ENCODE measurements around the gene KCNN3. TPM values are rescaled to one million over a fixed set of nuclear protein-coding genes. Genes with fewer than 3 reads are reported as not detected.

Gene KCNN3
- polyA plus RNA-seq, 1 donor from 2014 or later: 2.2 TPM

DNA sequence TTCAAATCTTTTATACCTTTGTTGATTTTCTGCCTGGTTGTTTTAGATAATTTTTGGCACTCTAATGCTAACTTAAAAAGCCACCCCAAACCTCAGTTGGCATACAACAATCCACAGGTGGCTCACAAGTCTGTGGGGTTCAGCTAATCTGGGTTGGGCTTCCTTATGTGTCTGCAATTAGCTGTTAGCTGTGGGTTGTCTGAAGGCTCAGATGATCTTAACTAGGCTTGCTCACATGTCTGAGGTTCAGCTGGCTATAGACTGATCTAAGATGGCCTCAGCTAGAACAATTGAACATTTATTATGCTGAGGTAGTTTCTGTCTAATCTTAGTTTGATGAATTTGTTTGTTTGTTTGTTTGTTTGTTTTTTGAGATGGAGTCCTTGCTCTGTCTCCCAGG lies 217.2 kb downstream of the KCNN3 start:
- H2AFZ ChIP-seq (ENCODE audit: low read depth, low read length): no peak overlapping the region
- no peaks in the 10 kb centered on the region for H3K79me2 ChIP-seq (replicated peaks; ENCODE audit: insufficient read depth, low read length)
- H3K9ac ChIP-seq (ENCODE audit: low read length): no peak overlapping the region
- H3K9me2 ChIP-seq (ENCODE audit: insufficient read depth, low read length): no peaks in the 10 kb centered on the region
- H3K4me3 ChIP-seq (ENCODE audit: low read length): no peak overlapping the region
- no peaks in the 10 kb centered on the region for H3F3A ChIP-seq (ENCODE audit: insufficient read depth, low read length, poor library complexity, severe bottlenecking)
- H4K20me1 ChIP-seq (ENCODE audit: insufficient read depth): no peaks in the 10 kb centered on the region
- H3K27me3 ChIP-seq (ENCODE audit: insufficient read depth, low read depth, low read length): no peaks in the 10 kb centered on the region
- H3K4me2 ChIP-seq (ENCODE audit: low read length): no peak overlapping the region
- no peaks in the 10 kb centered on the region for H3K9me3 ChIP-seq (ENCODE audit: low read length)
- no peak for TF ChIP-seq SMC3 (conservative IDR thresholded peaks at IDR 0.05; ENCODE audit: poor library complexity)
- no peak for TF ChIP-seq EZH2 (IDR thresholded peaks at IDR 0.05; ENCODE audit: borderline replicate concordance, insufficient read depth, low read length, poor library complexity, severe bottlenecking)
- TF ChIP-seq TAF1 (IDR thresholded peaks at IDR 0.05; ENCODE audit: low read depth): no peak
- no peak for TF ChIP-seq MXI1 (conservative IDR thresholded peaks at IDR 0.05; ENCODE audit: poor library complexity, severe bottlenecking)
- TF ChIP-seq, protein P1, sequence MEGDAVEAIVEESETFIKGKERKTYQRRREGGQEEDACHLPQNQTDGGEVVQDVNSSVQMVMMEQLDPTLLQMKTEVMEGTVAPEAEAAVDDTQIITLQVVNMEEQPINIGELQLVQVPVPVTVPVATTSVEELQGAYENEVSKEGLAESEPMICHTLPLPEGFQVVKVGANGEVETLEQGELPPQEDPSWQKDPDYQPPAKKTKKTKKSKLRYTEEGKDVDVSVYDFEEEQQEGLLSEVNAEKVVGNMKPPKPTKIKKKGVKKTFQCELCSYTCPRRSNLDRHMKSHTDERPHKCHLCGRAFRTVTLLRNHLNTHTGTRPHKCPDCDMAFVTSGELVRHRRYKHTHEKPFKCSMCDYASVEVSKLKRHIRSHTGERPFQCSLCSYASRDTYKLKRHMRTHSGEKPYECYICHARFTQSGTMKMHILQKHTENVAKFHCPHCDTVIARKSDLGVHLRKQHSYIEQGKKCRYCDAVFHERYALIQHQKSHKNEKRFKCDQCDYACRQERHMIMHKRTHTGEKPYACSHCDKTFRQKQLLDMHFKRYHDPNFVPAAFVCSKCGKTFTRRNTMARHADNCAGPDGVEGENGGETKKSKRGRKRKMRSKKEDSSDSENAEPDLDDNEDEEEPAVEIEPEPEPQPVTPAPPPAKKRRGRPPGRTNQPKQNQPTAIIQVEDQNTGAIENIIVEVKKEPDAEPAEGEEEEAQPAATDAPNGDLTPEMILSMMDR (IDR thresholded peaks at IDR 0.05; ENCODE audit: poor library complexity, severe bottlenecking): no peak
- no peak for TF ChIP-seq RAD21 (conservative IDR thresholded peaks at IDR 0.05)
- TF ChIP-seq, protein P2, sequence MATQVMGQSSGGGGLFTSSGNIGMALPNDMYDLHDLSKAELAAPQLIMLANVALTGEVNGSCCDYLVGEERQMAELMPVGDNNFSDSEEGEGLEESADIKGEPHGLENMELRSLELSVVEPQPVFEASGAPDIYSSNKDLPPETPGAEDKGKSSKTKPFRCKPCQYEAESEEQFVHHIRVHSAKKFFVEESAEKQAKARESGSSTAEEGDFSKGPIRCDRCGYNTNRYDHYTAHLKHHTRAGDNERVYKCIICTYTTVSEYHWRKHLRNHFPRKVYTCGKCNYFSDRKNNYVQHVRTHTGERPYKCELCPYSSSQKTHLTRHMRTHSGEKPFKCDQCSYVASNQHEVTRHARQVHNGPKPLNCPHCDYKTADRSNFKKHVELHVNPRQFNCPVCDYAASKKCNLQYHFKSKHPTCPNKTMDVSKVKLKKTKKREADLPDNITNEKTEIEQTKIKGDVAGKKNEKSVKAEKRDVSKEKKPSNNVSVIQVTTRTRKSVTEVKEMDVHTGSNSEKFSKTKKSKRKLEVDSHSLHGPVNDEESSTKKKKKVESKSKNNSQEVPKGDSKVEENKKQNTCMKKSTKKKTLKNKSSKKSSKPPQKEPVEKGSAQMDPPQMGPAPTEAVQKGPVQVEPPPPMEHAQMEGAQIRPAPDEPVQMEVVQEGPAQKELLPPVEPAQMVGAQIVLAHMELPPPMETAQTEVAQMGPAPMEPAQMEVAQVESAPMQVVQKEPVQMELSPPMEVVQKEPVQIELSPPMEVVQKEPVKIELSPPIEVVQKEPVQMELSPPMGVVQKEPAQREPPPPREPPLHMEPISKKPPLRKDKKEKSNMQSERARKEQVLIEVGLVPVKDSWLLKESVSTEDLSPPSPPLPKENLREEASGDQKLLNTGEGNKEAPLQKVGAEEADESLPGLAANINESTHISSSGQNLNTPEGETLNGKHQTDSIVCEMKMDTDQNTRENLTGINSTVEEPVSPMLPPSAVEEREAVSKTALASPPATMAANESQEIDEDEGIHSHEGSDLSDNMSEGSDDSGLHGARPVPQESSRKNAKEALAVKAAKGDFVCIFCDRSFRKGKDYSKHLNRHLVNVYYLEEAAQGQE (IDR thresholded peaks at IDR 0.05; ENCODE audit: borderline replicate concordance): no peak
- no peak for TF ChIP-seq POLR2AphosphoS5 (IDR thresholded peaks at IDR 0.05)
- no peak for TF ChIP-seq EP300 (conservative IDR thresholded peaks at IDR 0.05; ENCODE audit: poor library complexity, severe bottlenecking)
- no peaks in the 10 kb centered on the region for H3K36me3 ChIP-seq (ENCODE audit: insufficient read depth, low read length)
- H3K27ac ChIP-seq (ENCODE audit: low read length): no peak overlapping the region

Other genes starting within 250 kb of the KCNN3 start
- gene PMVK, start 66.4 kb upstream of the KCNN3 start, polyA plus RNA-seq: 16.1 and 21.1 TPM in 2 replicates
- gene PBXIP1, start 85.8 kb upstream of the KCNN3 start, polyA plus RNA-seq: 5.4 and 6.5 TPM in 2 replicates
- 13.4 and 16.6 TPM in 2 replicates for gene PYGO2, start 91.5 kb upstream of the KCNN3 start, polyA plus RNA-seq
- gene SHC1, start 100.5 kb upstream of the KCNN3 start, polyA plus RNA-seq: 4.7 and 9.5 TPM in 2 replicates
- 22.4 and 29.0 TPM in 2 replicates for gene CKS1B, start 104.4 kb upstream of the KCNN3 start, polyA plus RNA-seq
- gene FLAD1, start 113.1 kb upstream of the KCNN3 start, polyA plus RNA-seq: 68.6 and 79.5 TPM in 2 replicates
- gene LENEP, start 123.3 kb upstream of the KCNN3 start, polyA plus RNA-seq: 3.9 TPM in 1 of 2 replicates, not detected in the other
- gene ZBTB7B, start 132.5 kb upstream of the KCNN3 start, polyA plus RNA-seq: 0.38 and 0.54 TPM in 2 replicates
- gene DCST2, start 163.5 kb upstream of the KCNN3 start, polyA plus RNA-seq: 0.76 and 1.8 TPM in 2 replicates
- gene DCST1, start 163.5 kb upstream of the KCNN3 start, polyA plus RNA-seq: not detected in 2 replicates
- 24.8 and 27.6 TPM in 2 replicates for gene ADAM15, start 181.0 kb upstream of the KCNN3 start, polyA plus RNA-seq
- gene EFNA4, start 193.5 kb upstream of the KCNN3 start, polyA plus RNA-seq: 0.64 and 1.2 TPM in 2 replicates
- 12.2 and 16.9 TPM in 2 replicates for gene EFNA3, start 208.6 kb upstream of the KCNN3 start, polyA plus RNA-seq